CD14-positive monocyte (primary cell): ENCODE measurements around the gene PGAP6. TPM values are rescaled to one million over a fixed set of nuclear protein-coding genes. Genes with fewer than 3 reads are reported as not detected.

Source experiments
- DNase-seq, 3 donors: peaks; one replicate each; pipeline ENCODE4 v3.0.0-alpha.2; 2011 to 2022
- H2AFZ ChIP-seq: 2 replicates; pipeline ENCODE4 v1.6.0; 2012; ENCODE audit warnings: mild to moderate bottlenecking, low read depth, low read length, inconsistent platforms; ENCODE audit not compliant: insufficient read depth, poor library complexity, severe bottlenecking
- H3K27ac ChIP-seq, 2 donors: 1 replicate in 1 of 2; 2 replicates in 1 of 2; pipeline ENCODE4 v1.5.1; 2012 to 2013; ENCODE audit warnings: low read length in 2 of 2, control low read depth in 1 of 2, inconsistent platforms in 1 of 2, low read depth in 1 of 2, mild to moderate bottlenecking in 1 of 2
- H3K27me3 ChIP-seq, 2 donors: one replicate each; pipeline versions ENCODE4 v1.6.0 to v1.6.1; 2011 to 2013; ENCODE audit warnings: low read length in 2 of 2; ENCODE audit not compliant: control insufficient read depth in 2 of 2, insufficient read depth in 2 of 2
- H3K36me3 ChIP-seq, 2 donors: replicated peaks in 1 of 2; 1 replicate in 1 of 2; 2 replicates in 1 of 2; pipeline versions ENCODE4 v1.5.1 to v1.6.1; 2012 to 2013; ENCODE audit warnings: low read length in 2 of 2, control low read depth in 1 of 2, inconsistent platforms in 1 of 2, mild to moderate bottlenecking in 1 of 2; ENCODE audit not compliant: insufficient read depth in 2 of 2, control insufficient read depth in 1 of 2
- H3K4me1 ChIP-seq, 2 donors: 1 replicate in 1 of 2; 2 replicates in 1 of 2; pipeline versions ENCODE4 v1.5.1 to v1.6.1; 2012 to 2013; ENCODE audit warnings: low read length in 2 of 2, control low read depth in 1 of 2, inconsistent platforms in 1 of 2, mild to moderate bottlenecking in 1 of 2, moderate library complexity in 1 of 2; ENCODE audit not compliant: insufficient read depth in 2 of 2, control insufficient read depth in 1 of 2
- H3K4me2 ChIP-seq: replicated peaks from 2 replicates; pipeline ENCODE3; 2012; ENCODE audit warnings: low read length, moderate library complexity, mild to moderate bottlenecking; ENCODE audit not compliant: poor library complexity, severe bottlenecking; ENCODE audit errors: extremely low read depth
- H3K4me3 ChIP-seq, 3 experiments: fragments of 200-600 bp in 1 of 3; sonication (generic) in 1 of 3; replicated peaks in 1 of 3; 1 replicate in 2 of 3; 2 replicates in 1 of 3; pipeline ENCODE4 v1.5.1; 2011 to 2013; ENCODE audit warnings: low read length in 3 of 3, mild to moderate bottlenecking in 3 of 3, control low read depth in 2 of 3, low read depth in 2 of 3, inconsistent platforms in 1 of 3, moderate library complexity in 1 of 3
- H3K79me2 ChIP-seq: 2 replicates; pipeline ENCODE4 v1.6.0; 2012; ENCODE audit warnings: mild to moderate bottlenecking, control low read depth, inconsistent platforms, low read length, moderate library complexity; ENCODE audit not compliant: insufficient read depth
- H3K9ac ChIP-seq: 2 replicates; pipeline ENCODE4 v1.6.0; 2017; ENCODE audit warnings: low read length, mild to moderate bottlenecking; ENCODE audit not compliant: insufficient read depth, poor library complexity, severe bottlenecking
- H3K9me3 ChIP-seq, 2 donors: replicated peaks in 1 of 2; 1 replicate in 1 of 2; 2 replicates in 1 of 2; pipeline versions ENCODE4 v1.5.1 to v1.6.1; 2012 to 2013; ENCODE audit warnings: low read length in 2 of 2, control low read depth in 1 of 2; ENCODE audit not compliant: control insufficient read depth in 1 of 2, insufficient read depth in 1 of 2
- H4K20me1 ChIP-seq: 2 replicates; pipeline ENCODE4 v1.6.0; 2012; ENCODE audit warnings: mild to moderate bottlenecking, low read length, control low read depth, moderate library complexity; ENCODE audit not compliant: insufficient read depth
- H3K27ac Mint-ChIP-seq, 7 donors: one replicate each; pipeline ENCODE4 v1.8.0; 2020; ENCODE audit warnings: mild to moderate bottlenecking in 7 of 7, mixed read lengths in 7 of 7, moderate library complexity in 6 of 7, inconsistent platforms in 2 of 7
- H3K27me3 Mint-ChIP-seq, 3 donors: one replicate each; pipeline ENCODE4 v1.8.0; 2021 to 2022; ENCODE audit warnings: low read depth in 3 of 3, mild to moderate bottlenecking in 3 of 3, mixed read lengths in 3 of 3, moderate library complexity in 3 of 3, inconsistent platforms in 1 of 3
- H3K36me3 Mint-ChIP-seq, 2 donors: one replicate each; pipeline ENCODE4 v1.8.0; 2020; ENCODE audit warnings: mixed read lengths in 2 of 2, inconsistent platforms in 1 of 2, mild to moderate bottlenecking in 1 of 2
- H3K4me1 Mint-ChIP-seq: one replicate; pipeline ENCODE4 v1.8.0; 2020; ENCODE audit warnings: mild to moderate bottlenecking, mixed read lengths
- H3K4me3 Mint-ChIP-seq, 2 donors: one replicate each; pipeline ENCODE4 v1.8.0; 2020; ENCODE audit warnings: mild to moderate bottlenecking in 2 of 2, mixed read lengths in 2 of 2, moderate library complexity in 1 of 2
- H3K9me3 Mint-ChIP-seq, 7 donors: one replicate each; pipeline ENCODE4 v1.8.0; 2020 to 2022; ENCODE audit warnings: mixed read lengths in 7 of 7, mild to moderate bottlenecking in 6 of 7, moderate library complexity in 6 of 7, inconsistent platforms in 2 of 7
- WGBS: methylation state at CpG from one replicate; pipeline ENCODE4 v1.1.5; 2013; ENCODE audit warnings: missing lambda C conversion rate; ENCODE audit not compliant: insufficient coverage; 5-methylcytosine and 5-hydroxymethylcytosine counted together
- intact Hi-C, 2 donors: fragments of 100-400 bp; cut with micrococcal nuclease; formaldehyde crosslinking; loops; one replicate each; pipeline versions ENCODE4 v1.15.0 to v1.15.1; 2023
- polyA plus RNA-seq, 3 donors: library from polyadenylated mRNA; depleted of rRNA in 1 of 3; unstranded in 2 of 3; stranded (reverse) in 1 of 3; fragments of 300-500 nt in 2 of 3; fragments of >200 nt in 1 of 3; fragmentation: Illumina TruSeq in 2 of 3; gene quantifications; 1 replicate in 2 of 3; 2 replicates in 1 of 3; pipeline ENCODE4 v1.2.3, GENCODE V29; 2012 to 2021
- TF ChIP-seq, protein P1 (sequence below): fragments of 200-600 bp; IDR thresholded peaks from one replicate; pipeline ENCODE4 v1.8.0; 2022; ENCODE audit warnings: antibody characterized with exemption, mild to moderate bottlenecking

Gene PGAP6
- polyA plus RNA-seq, 3 donors = 18.2 to 137 (median 39.8) TPM

DNA sequence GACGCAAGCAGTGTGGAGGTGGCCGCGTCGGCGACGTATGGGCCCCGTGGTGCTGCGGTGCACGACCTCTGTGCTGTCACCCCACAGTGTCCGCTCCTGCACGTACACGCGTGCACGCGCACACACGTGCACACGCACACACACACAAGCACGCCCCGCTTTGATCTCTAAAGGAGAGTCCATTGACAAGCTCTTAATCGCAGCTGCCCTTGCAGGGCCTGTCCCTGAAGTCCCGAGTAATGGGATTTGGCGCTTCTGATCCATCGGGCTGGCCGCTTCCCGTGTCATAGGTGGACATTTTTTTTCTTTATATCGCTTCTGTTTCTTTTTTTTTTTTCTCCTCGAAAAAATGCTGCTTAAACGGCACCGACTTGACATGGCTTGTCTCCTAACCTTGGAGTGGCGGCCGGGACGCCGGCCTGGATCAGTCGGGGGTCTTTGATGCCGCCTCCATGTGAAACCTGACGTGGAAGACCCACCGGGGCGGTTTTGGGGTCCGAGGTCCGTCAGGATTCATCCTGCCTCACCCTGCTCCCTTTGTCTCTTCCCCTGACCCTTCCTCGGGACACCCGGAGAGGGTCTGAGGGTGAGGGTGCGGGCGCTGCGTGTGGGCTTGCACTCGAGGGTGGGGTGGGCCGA, 21.0 kb downstream of the PGAP6 start:
- no peak overlapping the region for H3K27ac ChIP-seq
- no peak overlapping the region for H3K9ac ChIP-seq
- no peaks in the 10 kb centered on the region for H3K79me2 ChIP-seq
- H3K4me2 ChIP-seq = no peak overlapping the region
- no peaks in the 10 kb centered on the region for H3K9me3 ChIP-seq
- no peaks in the 10 kb centered on the region for H3K27me3 ChIP-seq
- H3K4me1 ChIP-seq = peaks cover 6 to 8% of the 10 kb centered on the region in 2 donors
- TF ChIP-seq, protein P1, sequence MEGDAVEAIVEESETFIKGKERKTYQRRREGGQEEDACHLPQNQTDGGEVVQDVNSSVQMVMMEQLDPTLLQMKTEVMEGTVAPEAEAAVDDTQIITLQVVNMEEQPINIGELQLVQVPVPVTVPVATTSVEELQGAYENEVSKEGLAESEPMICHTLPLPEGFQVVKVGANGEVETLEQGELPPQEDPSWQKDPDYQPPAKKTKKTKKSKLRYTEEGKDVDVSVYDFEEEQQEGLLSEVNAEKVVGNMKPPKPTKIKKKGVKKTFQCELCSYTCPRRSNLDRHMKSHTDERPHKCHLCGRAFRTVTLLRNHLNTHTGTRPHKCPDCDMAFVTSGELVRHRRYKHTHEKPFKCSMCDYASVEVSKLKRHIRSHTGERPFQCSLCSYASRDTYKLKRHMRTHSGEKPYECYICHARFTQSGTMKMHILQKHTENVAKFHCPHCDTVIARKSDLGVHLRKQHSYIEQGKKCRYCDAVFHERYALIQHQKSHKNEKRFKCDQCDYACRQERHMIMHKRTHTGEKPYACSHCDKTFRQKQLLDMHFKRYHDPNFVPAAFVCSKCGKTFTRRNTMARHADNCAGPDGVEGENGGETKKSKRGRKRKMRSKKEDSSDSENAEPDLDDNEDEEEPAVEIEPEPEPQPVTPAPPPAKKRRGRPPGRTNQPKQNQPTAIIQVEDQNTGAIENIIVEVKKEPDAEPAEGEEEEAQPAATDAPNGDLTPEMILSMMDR = no peak
- H3K36me3 Mint-ChIP-seq = no peaks in the 10 kb centered on the region
- WGBS = 97% methylated on average over 38 of the region's 47 CpGs
- intact Hi-C loops = loop anchor here (5.0 kb wide), 1 partner anchor 254 kb away; no protein-coding TSS in a partner anchor
- no peaks in the 10 kb centered on the region for H3K9me3 Mint-ChIP-seq
- no peak overlapping the region for H3K4me3 Mint-ChIP-seq
- H3K4me1 Mint-ChIP-seq = peaks cover 6% of the 10 kb centered on the region
- peaks cover 5 to 25% (median 14%) of the 10 kb centered on the region in 3 donors for H3K27me3 Mint-ChIP-seq
- H3K4me3 ChIP-seq = no peak overlapping the region
- DNase-seq = no peak
- no peaks in the 10 kb centered on the region for H4K20me1 ChIP-seq
- no peaks in the 10 kb centered on the region for H3K36me3 ChIP-seq
- no peak overlapping the region for H2AFZ ChIP-seq
- H3K27ac Mint-ChIP-seq = no peak overlapping the region

DNA sequence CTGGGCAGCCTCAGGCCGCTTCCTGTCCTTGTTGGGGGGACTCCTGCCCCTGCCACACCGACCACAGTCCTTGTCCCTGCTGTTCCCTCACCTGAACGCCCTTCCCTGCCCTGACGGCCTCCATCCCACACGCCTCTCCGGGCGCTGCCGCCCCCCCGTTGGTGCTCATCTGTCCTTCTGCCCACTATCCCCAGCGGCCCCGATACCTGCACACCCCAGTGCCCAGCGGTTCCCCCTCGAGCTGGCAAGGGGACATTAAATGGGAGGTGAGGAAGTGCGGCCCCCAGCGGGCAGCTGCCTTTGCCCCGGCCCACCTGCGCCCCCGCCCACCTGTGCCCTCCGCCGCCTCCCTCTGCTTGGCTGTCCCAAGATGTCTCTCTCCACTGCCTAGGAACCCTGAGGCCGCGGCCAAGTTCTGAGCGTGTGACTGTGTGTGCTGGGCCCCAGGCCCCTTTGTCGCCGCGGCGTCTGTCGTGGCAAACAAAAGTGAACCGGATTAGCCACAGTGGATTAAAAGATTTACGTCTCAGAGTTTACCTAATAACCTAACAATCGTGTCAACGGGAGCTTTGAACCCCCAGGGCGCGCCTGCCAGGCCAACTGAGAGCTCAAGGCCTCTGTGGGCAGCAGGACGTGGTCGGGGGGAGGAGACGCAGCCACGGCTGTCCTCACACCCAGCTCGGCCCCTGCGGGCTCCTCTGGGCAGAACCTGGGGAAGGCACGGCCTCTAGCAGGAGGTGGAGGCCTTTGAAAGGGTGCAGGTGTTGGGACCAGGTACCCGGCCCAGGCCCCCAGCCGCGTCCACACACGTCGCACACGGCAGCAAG, 21.7 kb downstream of the PGAP6 start:
- Mint-ChIP-seq H3K4me1 (peaks cover 6% of the 10 kb centered on the region), H3K36me3 (no peaks in the 10 kb centered on the region), H3K9me3 (peaks cover 0 to 1% (median 0%) of the 10 kb centered on the region in 7 donors), H3K27me3 (peaks cover 3 to 25% (median 14%) of the 10 kb centered on the region in 3 donors), H3K4me3 (no peak overlapping the region), H3K27ac (no peak overlapping the region)
- DNase-seq = no peak
- Histone ChIP-seq H3K4me2 (no peak overlapping the region), H3K4me3 (no peak overlapping the region), H3K9me3 (no peaks in the 10 kb centered on the region), H2AFZ (no peak overlapping the region), H3K9ac (no peak overlapping the region), H3K4me1 (peaks cover 6 to 8% of the 10 kb centered on the region in 2 donors), H4K20me1 (no peaks in the 10 kb centered on the region), H3K79me2 (no peaks in the 10 kb centered on the region), H3K27ac (no peak overlapping the region), H3K36me3 (no peaks in the 10 kb centered on the region), H3K27me3 (no peaks in the 10 kb centered on the region)
- 95% methylated on average over 36 of the region's 47 CpGs for WGBS
- TF ChIP-seq, protein P1 = no peak
- intact Hi-C loops = loop anchor here (5.0 kb wide), 1 partner anchor 253 kb away; no protein-coding TSS in a partner anchor
